ENCODE results near the gene ETNPPL.
A peak's percentile ranks its signal among the peaks of the same experiment; 100 is the strongest.
"Not testable (repeated sequence)": the region's sequence is repeated elsewhere in the genome, so short reads cannot be mapped to it uniquely, and the experiment has no call there.

The ETNPPL gene

GRCh38 chr4:108763986-108764385 is 1.1 kb upstream of the ETNPPL start:
- H3K4me3 ChIP-seq: no peak overlapping the region
- no peak overlapping the region for H3K27ac ChIP-seq

GRCh38 chr4:108763226-108763593 is 357 bp upstream of the ETNPPL start:
- no peak overlapping the region for H3K27ac ChIP-seq
- peak overlapping the region; percentile 10 to 50 (median 33) for H3K4me3 ChIP-seq

- H3K4me3 ChIP-seq: no peak overlapping the region
- no peak overlapping the region for H3K27ac ChIP-seq
Measured at GRCh38 chr4:108758498-108758897, 4.4 kb downstream of the ETNPPL start.

- H3K27ac ChIP-seq: no peak overlapping the region
- H3K4me3 ChIP-seq: no peak overlapping the region
Measured at GRCh38 chr4:108754327-108754726, 8.5 kb downstream of the ETNPPL start.

GRCh38 chr4:108751321-108751720 is 11.5 kb downstream of the ETNPPL start:
- H3K27ac ChIP-seq: no peak overlapping the region
- H3K4me3 ChIP-seq: no peak overlapping the region

GRCh38 chr4:108749119-108749518 is 13.7 kb downstream of the ETNPPL start:
- Histone ChIP-seq H3K4me3 (no peak overlapping the region), H3K27ac (no peak overlapping the region)

- Histone ChIP-seq H3K27ac (no peak overlapping the region), H3K4me3 (no peak overlapping the region)
Measured at GRCh38 chr4:108746511-108746910, 16.3 kb downstream of the ETNPPL start.

- no peak overlapping the region for H3K27ac ChIP-seq
- no peak overlapping the region for H3K4me3 ChIP-seq
Measured at GRCh38 chr4:108744307-108744706, 18.5 kb downstream of the ETNPPL start.

GRCh38 chr4:108742451-108743420 is 20.1 kb downstream of the ETNPPL start:
- H3K27ac ChIP-seq: no peak overlapping the region
- H3K4me3 ChIP-seq: no peak overlapping the region

GRCh38 chr4:108738003-108738706 is 24.7 kb downstream of the ETNPPL start:
- Histone ChIP-seq H3K27ac (no peak overlapping the region), H3K4me3 (no peak overlapping the region)

- no peak overlapping the region for H3K27ac ChIP-seq
- no peak overlapping the region for H3K4me3 ChIP-seq
Measured at GRCh38 chr4:108731006-108731405, 31.8 kb downstream of the ETNPPL start.

- H3K27ac ChIP-seq: no peak overlapping the region
- no peak overlapping the region for H3K4me3 ChIP-seq
Measured at GRCh38 chr4:108730579-108730978, 32.3 kb downstream of the ETNPPL start.

- no peak overlapping the region for H3K27ac ChIP-seq
- no peak overlapping the region for H3K4me3 ChIP-seq
Measured at GRCh38 chr4:108729731-108730130, 33.1 kb downstream of the ETNPPL start.

- Histone ChIP-seq H3K27ac (no peak overlapping the region), H3K4me3 (no peak overlapping the region)
Measured at GRCh38 chr4:108725457-108725856, 37.4 kb downstream of the ETNPPL start.

- Histone ChIP-seq H3K4me3 (no peak overlapping the region), H3K27ac (no peak overlapping the region)
Measured at GRCh38 chr4:108717386-108717785, 45.5 kb downstream of the ETNPPL start.

- Histone ChIP-seq H3K27ac (no peak overlapping the region), H3K4me3 (no peak overlapping the region)
Measured at GRCh38 chr4:108716340-108716739, 46.5 kb downstream of the ETNPPL start.

GRCh38 chr4:108714880-108715279 is 48.0 kb downstream of the ETNPPL start:
- H3K4me3 ChIP-seq: no peak overlapping the region
- H3K27ac ChIP-seq: no peak overlapping the region

- H3K27ac ChIP-seq, H3K4me3 ChIP-seq: not testable (repeated sequence)
Measured at GRCh38 chr4:108710578-108710977, 52.3 kb downstream of the ETNPPL start.

- Histone ChIP-seq H3K4me3 (no peak overlapping the region), H3K27ac (no peak overlapping the region)
Measured at GRCh38 chr4:108709722-108710121, 53.1 kb downstream of the ETNPPL start.

GRCh38 chr4:108709234-108709633 is 53.6 kb downstream of the ETNPPL start:
- no peak overlapping the region for H3K4me3 ChIP-seq
- no peak overlapping the region for H3K27ac ChIP-seq

- Histone ChIP-seq H3K27ac (no peak overlapping the region), H3K4me3 (no peak overlapping the region)
Measured at GRCh38 chr4:108706289-108706688, 56.6 kb downstream of the ETNPPL start.
